Measurements from ENCODE around the gene BGN.

The BGN gene

DNA sequence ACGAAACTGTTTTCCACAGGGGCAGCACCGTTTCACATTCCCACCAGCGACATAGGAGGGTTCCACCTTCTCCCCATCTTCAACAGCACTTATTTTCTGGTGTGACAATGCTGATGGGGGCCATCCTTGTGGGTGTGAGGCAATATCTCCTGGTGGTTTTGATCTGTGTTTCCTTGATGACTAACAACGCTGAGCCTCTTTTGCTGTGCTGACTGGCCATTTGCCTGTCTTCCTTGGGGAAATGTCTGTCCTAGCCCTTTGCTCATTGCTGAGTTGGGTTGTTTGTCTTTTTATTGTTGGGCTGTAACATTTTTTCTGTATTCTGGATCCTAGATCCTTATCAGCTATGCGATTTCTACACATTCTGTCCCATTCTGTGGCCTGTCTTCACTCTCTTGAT lies 56.4 kb downstream of the BGN start:
- no peak for TF ChIP-seq MAX (IDR thresholded peaks at IDR 0.05)
- TF ChIP-seq ZBTB7A (IDR thresholded peaks at IDR 0.05; ENCODE audit: low read depth): no peak
- no peak for TF ChIP-seq REST (IDR thresholded peaks at IDR 0.05; ENCODE audit: low read depth)
- TF ChIP-seq YY1 (IDR thresholded peaks at IDR 0.05; ENCODE audit: low read depth): no peak
- TF ChIP-seq TEAD4 (IDR thresholded peaks at IDR 0.05): no peak
- no peak for TF ChIP-seq TAF1 (IDR thresholded peaks at IDR 0.05; ENCODE audit: low read depth)
- no peak for TF ChIP-seq NFIC (IDR thresholded peaks at IDR 0.05)
- no peak for TF ChIP-seq EP300 (IDR thresholded peaks at IDR 0.05; ENCODE audit: borderline replicate concordance)
- TF ChIP-seq CREB1 (IDR thresholded peaks at IDR 0.05; ENCODE audit: low read depth): no peak
- no peak for TF ChIP-seq TCF12 (IDR thresholded peaks at IDR 0.05; ENCODE audit: low read depth)
- no peak for TF ChIP-seq EGR1 (IDR thresholded peaks at IDR 0.05)
- no peak for TF ChIP-seq RAD21 (IDR thresholded peaks at IDR 0.05; ENCODE audit: low read depth)
- no peak for TF ChIP-seq USF1 (IDR thresholded peaks at IDR 0.05)
- TF ChIP-seq CEBPB (IDR thresholded peaks at IDR 0.05): no peak
- no peak for TF ChIP-seq FOXM1 (IDR thresholded peaks at IDR 0.05; ENCODE audit: borderline replicate concordance, low read depth)

GRCh38 chrX:153554519-153555167 lies 59.9 kb downstream of the BGN start:
- no peak for TF ChIP-seq TCF12 (IDR thresholded peaks at IDR 0.05; ENCODE audit: low read depth)
- TF ChIP-seq RAD21 (IDR thresholded peaks at IDR 0.05; ENCODE audit: low read depth): peak; percentile 69
- TF ChIP-seq TAF1 (IDR thresholded peaks at IDR 0.05; ENCODE audit: low read depth): no peak
- no peak for TF ChIP-seq USF1 (IDR thresholded peaks at IDR 0.05)

- no peak for TF ChIP-seq ZBTB7A (IDR thresholded peaks at IDR 0.05; ENCODE audit: low read depth)
- no peak for TF ChIP-seq TEAD4 (IDR thresholded peaks at IDR 0.05)
- TF ChIP-seq NFIC (IDR thresholded peaks at IDR 0.05): no peak
- TF ChIP-seq TCF12 (IDR thresholded peaks at IDR 0.05; ENCODE audit: low read depth): no peak
- no peak for TF ChIP-seq MAX (IDR thresholded peaks at IDR 0.05)
- TF ChIP-seq EGR1 (IDR thresholded peaks at IDR 0.05): no peak
Observed at GRCh38 chrX:153556767-153557166, 62.0 kb downstream of the BGN start.

DNA sequence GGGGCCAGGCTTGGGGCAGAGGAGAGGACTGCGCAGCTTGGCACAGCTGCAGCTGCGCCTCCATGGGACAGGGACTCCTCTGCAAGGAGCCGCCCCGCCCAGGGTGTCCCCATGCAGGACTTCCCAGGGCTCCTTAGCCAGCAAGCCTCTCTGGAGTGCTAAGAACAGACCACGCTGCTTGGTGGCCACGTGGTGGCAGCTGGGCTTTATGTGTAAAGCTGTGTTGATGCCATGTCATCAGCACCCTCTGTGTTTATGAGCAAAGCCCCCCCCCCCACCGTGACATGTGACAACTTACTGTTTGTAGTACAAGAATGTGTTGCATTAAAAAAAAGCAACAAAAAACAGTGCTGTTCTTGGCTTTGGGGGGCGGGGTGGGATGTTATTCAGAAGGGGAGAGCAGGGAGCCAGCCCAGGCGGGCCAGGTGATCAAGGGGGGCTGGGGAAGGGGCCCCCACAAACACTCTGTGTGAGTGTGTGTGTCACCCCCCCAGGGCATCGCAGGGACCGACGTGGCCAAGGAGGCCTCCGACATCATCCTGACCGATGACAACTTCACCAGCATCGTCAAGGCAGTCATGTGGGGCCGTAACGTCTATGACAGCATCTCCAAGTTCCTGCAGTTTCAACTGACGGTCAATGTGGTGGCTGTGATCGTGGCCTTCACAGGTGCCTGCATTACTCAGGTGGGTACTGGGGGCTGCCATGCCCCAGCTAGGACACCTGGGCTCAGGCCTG lies 63.0 kb downstream of the BGN start:
- TF ChIP-seq YY1 (IDR thresholded peaks at IDR 0.05; ENCODE audit: low read depth): no peak
- no peak for TF ChIP-seq FOXM1 (IDR thresholded peaks at IDR 0.05; ENCODE audit: borderline replicate concordance, low read depth)
- no peak for TF ChIP-seq EGR1 (IDR thresholded peaks at IDR 0.05)
- TF ChIP-seq TAF1 (IDR thresholded peaks at IDR 0.05; ENCODE audit: low read depth): no peak
- TF ChIP-seq CEBPB (IDR thresholded peaks at IDR 0.05): no peak
- no peak for TF ChIP-seq RAD21 (IDR thresholded peaks at IDR 0.05; ENCODE audit: low read depth)
- TF ChIP-seq REST (IDR thresholded peaks at IDR 0.05; ENCODE audit: low read depth): no peak
- TF ChIP-seq NFIC (IDR thresholded peaks at IDR 0.05): no peak
- no peak for TF ChIP-seq ZBTB7A (IDR thresholded peaks at IDR 0.05; ENCODE audit: low read depth)
- TF ChIP-seq USF1 (IDR thresholded peaks at IDR 0.05): no peak
- TF ChIP-seq TCF12 (IDR thresholded peaks at IDR 0.05; ENCODE audit: low read depth): no peak
- TF ChIP-seq EP300 (IDR thresholded peaks at IDR 0.05; ENCODE audit: borderline replicate concordance): no peak

Data from Ishikawa (cell line).